ENCODE measurements around the gene SFXN4.

The SFXN4 gene

GRCh38 chr10:119165171-119166117, at the start of gene SFXN4:
TSS of gene SFXN4 (minus strand) at chr10:119165714. CDS start at chr10:119165647, 67 bp downstream.
- DNase-seq, result peak; percentile 28 to 47

- DNase-seq, result peak; percentile 13 to 43
Measured at GRCh38 chr10:119211625-119212441, 46.3 kb upstream of the SFXN4 start.

- DNase-seq, result no peak
Measured at GRCh38 chr10:119211176-119211575, 45.7 kb upstream of the SFXN4 start.

GRCh38 chr10:119210633-119211032, 45.1 kb upstream of the SFXN4 start:
- DNase-seq, result peak in 1 of 2 experiments; percentile 13

- no peak for DNase-seq
Measured at GRCh38 chr10:119209736-119210355, 44.3 kb upstream of the SFXN4 start.

GRCh38 chr10:119209035-119209735, 43.7 kb upstream of the SFXN4 start:
- DNase-seq, result peak; percentile 22 to 61

- DNase-seq, result no peak
Measured at GRCh38 chr10:119208553-119208940, 43.0 kb upstream of the SFXN4 start.

- peak; percentile 41 to 49 for DNase-seq
Measured at GRCh38 chr10:119207713-119208552, 42.4 kb upstream of the SFXN4 start.

GRCh38 chr10:119207366-119207666, 41.8 kb upstream of the SFXN4 start, which contains the start of gene GRK5:
TSS of gene GRK5 (plus strand) at chr10:119207571. CDS start at chr10:119207918, 347 bp downstream.
- peak; percentile 82 to 89 for DNase-seq

GRCh38 chr10:119206603-119207365, 41.3 kb upstream of the SFXN4 start:
- peak in 1 of 2 experiments; percentile 46 for DNase-seq

- peak in 1 of 2 experiments; percentile 26 for DNase-seq
Measured at GRCh38 chr10:119205894-119206602, 40.5 kb upstream of the SFXN4 start.

GRCh38 chr10:119203006-119203405, 37.5 kb upstream of the SFXN4 start:
- no peak for DNase-seq

GRCh38 chr10:119201233-119201632, 35.7 kb upstream of the SFXN4 start:
- DNase-seq, result no peak

- DNase-seq, result peak; percentile 35 to 62
Measured at GRCh38 chr10:119199231-119199992, 33.9 kb upstream of the SFXN4 start.

- DNase-seq, result no peak
Measured at GRCh38 chr10:119198438-119198837, 32.9 kb upstream of the SFXN4 start.

GRCh38 chr10:119197921-119198320, 32.4 kb upstream of the SFXN4 start:
- DNase-seq, result no peak

GRCh38 chr10:119191881-119192280, 26.4 kb upstream of the SFXN4 start:
- no peak for DNase-seq

GRCh38 chr10:119190954-119191785, 25.7 kb upstream of the SFXN4 start:
- DNase-seq, result no peak

Measured in NCI-H524 (cell line).